HG03045 (cell line): Measurements from ENCODE around the gene SLFN5.
"Not testable (repeated sequence)": the region's sequence is repeated elsewhere in the genome, so short reads cannot be mapped to it uniquely, and the experiment has no call there.

Source experiments
- ATAC-seq: cut with Tn5 transposase; IDR thresholded peaks from one replicate; pipeline ENCODE4 v1.9.1; 2021; ENCODE audit warnings: mild to moderate bottlenecking, moderate library complexity; ENCODE audit not compliant: unreplicated experiment

Gene SLFN5

GRCh38 chr17:35242805-35243560 lies at the start of gene SLFN5:
Gene SLFN5 (plus strand): TSS chr17:35243072. CDS start chr17:35258691, 15,619 bp downstream.
- peak; percentile 72 for ATAC-seq

- ATAC-seq = not testable (repeated sequence)
These were observed 48.9 kb upstream of the SLFN5 start, which contains the start of gene SLC35G3 for GRCh38 chr17:35194001-35194400. Gene SLC35G3 (minus strand): TSS chr17:35194393. CDS start chr17:35194307, 86 bp downstream.

- ATAC-seq = not testable (repeated sequence)
These were observed 47.8 kb upstream of the SLFN5 start for GRCh38 chr17:35195062-35195461.

- ATAC-seq = not testable (repeated sequence)
These were observed 40.3 kb upstream of the SLFN5 start for GRCh38 chr17:35202582-35202981.

- no peak for ATAC-seq
These were observed 32.1 kb upstream of the SLFN5 start for GRCh38 chr17:35210741-35211140.

GRCh38 chr17:35212668-35213067 lies 30.2 kb upstream of the SLFN5 start:
- ATAC-seq = no peak

GRCh38 chr17:35213412-35213940 lies 29.4 kb upstream of the SLFN5 start:
- ATAC-seq = no peak

- no peak for ATAC-seq
These were observed 28.7 kb upstream of the SLFN5 start for GRCh38 chr17:35214192-35214591.

GRCh38 chr17:35214631-35215273 lies 28.1 kb upstream of the SLFN5 start:
- no peak for ATAC-seq

- ATAC-seq = no peak
These were observed 25.8 kb upstream of the SLFN5 start for GRCh38 chr17:35217107-35217506.

GRCh38 chr17:35218915-35219314 lies 24.0 kb upstream of the SLFN5 start:
- no peak for ATAC-seq

GRCh38 chr17:35222452-35222851 lies 20.4 kb upstream of the SLFN5 start:
- ATAC-seq = no peak

GRCh38 chr17:35224436-35224835 lies 18.4 kb upstream of the SLFN5 start:
- ATAC-seq = no peak

GRCh38 chr17:35227546-35227945 lies 15.3 kb upstream of the SLFN5 start:
- ATAC-seq = no peak

- no peak for ATAC-seq
These were observed 13.2 kb upstream of the SLFN5 start for GRCh38 chr17:35229638-35230037.

- ATAC-seq = not testable (repeated sequence)
These were observed 8.6 kb upstream of the SLFN5 start for GRCh38 chr17:35234315-35234714.

GRCh38 chr17:35235289-35235688 lies 7.6 kb upstream of the SLFN5 start:
- no peak for ATAC-seq

- no peak for ATAC-seq
These were observed 7.0 kb upstream of the SLFN5 start for GRCh38 chr17:35235917-35236316.

- ATAC-seq = no peak
These were observed 6.1 kb upstream of the SLFN5 start for GRCh38 chr17:35236821-35237220.

GRCh38 chr17:35238821-35239220 lies 4.1 kb upstream of the SLFN5 start:
- ATAC-seq = no peak

- no peak for ATAC-seq
These were observed 3.0 kb upstream of the SLFN5 start for GRCh38 chr17:35239823-35240222.

- no peak for ATAC-seq
These were observed 2.0 kb upstream of the SLFN5 start for GRCh38 chr17:35240861-35241260.
